K562 (cell line): Measurements from ENCODE around the gene NDUFS3. TPM values are rescaled to one million over a fixed set of nuclear protein-coding genes. Genes with fewer than 3 reads are reported as not detected.

Experiments used
- CLOCK ChIP-seq: fragments of 250-450 bp; sonication (Bioruptor Pico); IDR thresholded peaks from 2 replicates; pipeline ENCODE4 v1.4.0; 2020; ENCODE audit warnings: mild to moderate bottlenecking, moderate library complexity, borderline replicate concordance
- CTBP1 ChIP-seq: fragments of 450-650 bp; IDR thresholded peaks from 2 replicates; pipeline ENCODE4 v1.6.1; 2016; ENCODE audit warnings: borderline replicate concordance
- ESRRA ChIP-seq: fragments of 450-650 bp; IDR thresholded peaks from 2 replicates; pipeline ENCODE4 v1.6.1; 2014; ENCODE audit warnings: low read depth, mild to moderate bottlenecking, moderate library complexity, borderline replicate concordance
- GMEB1 ChIP-seq: fragments of 250-450 bp; sonication (Bioruptor Pico); IDR thresholded peaks from 2 replicates; pipeline ENCODE4 v1.4.0; 2020; ENCODE audit warnings: mild to moderate bottlenecking
- NBN ChIP-seq: fragments of 450-650 bp; IDR thresholded peaks from 2 replicates; pipeline ENCODE4 v1.6.1; 2016; ENCODE audit warnings: low read depth, mild to moderate bottlenecking
- PCBP2 ChIP-seq: fragments of 200-400 bp; formaldehyde crosslinking; IDR thresholded peaks from 2 replicates; pipeline ENCODE4 v1.6.1; 2018; ENCODE audit warnings: low read length, low read depth, mild to moderate bottlenecking, moderate library complexity; ENCODE audit not compliant: poor library complexity, severe bottlenecking
- SAP30 ChIP-seq: fragments of 200-600 bp; sonication (generic); IDR thresholded peaks from 2 replicates; pipeline ENCODE4 v1.6.1; 2012; ENCODE audit warnings: borderline replicate concordance, low read depth, mild to moderate bottlenecking, moderate library complexity, low read length, control low read depth, inconsistent platforms; ENCODE audit not compliant: insufficient read depth, poor library complexity, severe bottlenecking
- SMAD2 ChIP-seq: fragments of 150-350 bp; IDR thresholded peaks from 2 replicates; pipeline ENCODE4 v1.6.1; 2014; ENCODE audit warnings: low read depth, mild to moderate bottlenecking, low read length
- SOX6 ChIP-seq: fragments of 450-650 bp; IDR thresholded peaks from 2 replicates; pipeline ENCODE4 v1.6.1; 2014; ENCODE audit warnings: mild to moderate bottlenecking
- SP2 ChIP-seq: IDR thresholded peaks from 2 replicates; pipeline ENCODE4 v1.6.1; 2011; ENCODE audit warnings: mild to moderate bottlenecking, low read depth, low read length, moderate library complexity; ENCODE audit not compliant: poor library complexity, severe bottlenecking; ENCODE audit errors: extremely low read depth
- YBX1 ChIP-seq: fragments of 450-650 bp; IDR thresholded peaks from 2 replicates; pipeline ENCODE4 v1.7.1; 2016; ENCODE audit warnings: mild to moderate bottlenecking
- ZMIZ1 ChIP-seq, 2 experiments: fragments of 150-350 bp in 1 of 2; IDR thresholded peaks; 2 replicates each; pipeline ENCODE4 v1.6.1; 2012 to 2016; ENCODE audit warnings: low read depth in 2 of 2, low read length in 2 of 2, mild to moderate bottlenecking in 1 of 2, moderate library complexity in 1 of 2
- ZNF12 ChIP-seq: sonication (generic); formaldehyde crosslinking; IDR thresholded peaks from 2 replicates; pipeline ENCODE4 v1.4.0; 2020; ENCODE audit warnings: mild to moderate bottlenecking, missing genetic modification reagents
- ZNF140 ChIP-seq: fragments of 250-450 bp; sonication (Bioruptor Pico); IDR thresholded peaks from 2 replicates; pipeline ENCODE4 v1.8.0; 2021; ENCODE audit warnings: moderate library complexity, mild to moderate bottlenecking, inconsistent platforms
- ZNF175 ChIP-seq: fragments of 200-800 bp; sonication (Bioruptor generic); IDR thresholded peaks from 2 replicates; pipeline ENCODE4 v1.6.1; 2016; ENCODE audit warnings: low read depth, mild to moderate bottlenecking, missing genetic modification characterization, missing compliant biosample characterization
- ZNF3 ChIP-seq: fragments of 250-450 bp; sonication (Bioruptor Pico); IDR thresholded peaks from 2 replicates; pipeline ENCODE4 v1.5.0; 2021; ENCODE audit warnings: mild to moderate bottlenecking, moderate library complexity
- ZNF57 ChIP-seq: fragments of 450-650 bp; formaldehyde crosslinking; IDR thresholded peaks from 2 replicates; pipeline ENCODE4 v1.4.0; 2020; ENCODE audit warnings: mild to moderate bottlenecking, moderate library complexity
- ZNF780A ChIP-seq: fragments of 250-450 bp; sonication (Bioruptor Pico); IDR thresholded peaks from 2 replicates; pipeline ENCODE4 v1.5.0; 2021; ENCODE audit warnings: mild to moderate bottlenecking
- polyA plus RNA-seq, 8 experiments: library from polyadenylated mRNA; depleted of rRNA in 4 of 8; stranded (reverse) in 5 of 8; unstranded in 3 of 8; fragments of >200 nt; fragmentation: Nextera tagmentation in 2 of 8; fragmentation: Illumina TruSeq in 1 of 8; extraction: Ambion mirVana in 2 of 8; extraction: Trizol in 1 of 8; gene quantifications; 2 replicates each; pipeline versions ENCODE4 v1.2.1 to v1.2.3, GENCODE V29; 2011 to 2014; ENCODE audit warnings: inconsistent platforms in 1 of 8, missing spikeins in 1 of 8
- total RNA-seq, 7 experiments: library from RNA; depleted of rRNA in 6 of 7; stranded (reverse); fragments of >200 nt in 6 of 7; fragmentation: Illumina TruSeq in 2 of 7; extraction: Trizol in 2 of 7; gene quantifications; 2 replicates each; pipeline versions ENCODE4 v1.2.1 to v1.2.3, GENCODE V29; 2011 to 2021; ENCODE audit warnings: low replicate concordance in 1 of 7
- TF ChIP-seq, protein P1 (sequence below): fragments of 250-450 bp; sonication (Bioruptor Pico); IDR thresholded peaks from 2 replicates; pipeline ENCODE4 v1.6.1; 2021; ENCODE audit warnings: mild to moderate bottlenecking
- TF ChIP-seq, protein P2 (sequence below): fragments of 250-450 bp; sonication (Bioruptor Pico); IDR thresholded peaks from 2 replicates; pipeline ENCODE4 v1.9.0; 2021; ENCODE audit warnings: mild to moderate bottlenecking

NDUFS3 gene
- total and polyA plus RNA-seq, 9 of the 15 experiments (the other 6 are each of a cell fraction or from before 2014, with no cell fraction given) = 38.7 to 341 (median 194) TPM

DNA sequence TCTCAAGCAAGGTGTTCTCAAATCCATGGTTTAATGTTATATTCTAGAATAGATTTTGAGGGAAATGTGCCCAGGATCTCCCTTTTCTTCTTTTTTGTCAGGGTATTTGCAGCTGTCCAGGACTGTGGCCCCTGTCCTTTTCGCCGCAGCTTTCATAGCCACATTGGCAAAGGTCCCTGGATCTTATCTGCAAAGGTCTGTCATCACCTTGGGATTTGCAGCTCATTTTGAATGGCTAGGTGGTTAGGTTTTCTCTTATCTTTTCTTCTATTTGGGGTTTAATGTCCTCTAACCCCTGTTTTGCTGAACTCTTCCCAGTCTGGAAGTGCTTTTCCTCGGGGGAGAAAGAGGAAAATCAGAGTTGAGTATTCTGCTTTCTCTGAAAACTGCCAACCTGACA is 27.0 kb downstream of the NDUFS3 start (continued):
- TF ChIP-seq NBN = no peak
- no peak for TF ChIP-seq SMAD2
- no peak for TF ChIP-seq ZMIZ1 (IDR thresholded peaks at IDR 0.05; ENCODE audit: low read depth in 2 of 2, low read length in 2 of 2)
- TF ChIP-seq SOX6 = peak; percentile 72; the same call in 1 of the 2 replicates
- TF ChIP-seq, protein P1, sequence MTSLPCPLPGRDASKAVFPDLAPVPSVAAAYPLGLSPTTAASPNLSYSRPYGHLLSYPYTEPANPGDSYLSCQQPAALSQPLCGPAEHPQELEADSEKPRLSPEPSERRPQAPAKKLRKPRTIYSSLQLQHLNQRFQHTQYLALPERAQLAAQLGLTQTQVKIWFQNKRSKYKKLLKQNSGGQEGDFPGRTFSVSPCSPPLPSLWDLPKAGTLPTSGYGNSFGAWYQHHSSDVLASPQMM = no peak
- TF ChIP-seq ESRRA = peak; percentile 51; the same call in 1 of the 2 replicates
- 0 out of 2 replicates have a peak, but pooled peaks have one; percentile 43 for TF ChIP-seq CTBP1
- no peak for TF ChIP-seq PCBP2
- TF ChIP-seq ZNF175 (CRISPR knock-in tag) = no peak
- TF ChIP-seq ZNF3 (CRISPR knock-in tag) = no peak
- TF ChIP-seq SAP30 = no peak
- TF ChIP-seq ZNF57 (CRISPR knock-in tag) = no peak
- no peak for TF ChIP-seq ZNF140 (CRISPR knock-in tag)
- no peak for TF ChIP-seq GMEB1 (CRISPR knock-in tag)
- no peak for TF ChIP-seq CLOCK (CRISPR knock-in tag)
- no peak for TF ChIP-seq YBX1
- no peak for TF ChIP-seq ZNF12
- TF ChIP-seq, protein P2, sequence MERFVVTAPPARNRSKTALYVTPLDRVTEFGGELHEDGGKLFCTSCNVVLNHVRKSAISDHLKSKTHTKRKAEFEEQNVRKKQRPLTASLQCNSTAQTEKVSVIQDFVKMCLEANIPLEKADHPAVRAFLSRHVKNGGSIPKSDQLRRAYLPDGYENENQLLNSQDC (CRISPR knock-in tag) = no peak
- no peak for TF ChIP-seq SP2
- TF ChIP-seq ZNF780A = no peak
